ENCODE data around the gene CACNA2D4. TPM values are rescaled to one million over a fixed set of nuclear protein-coding genes. Genes with fewer than 3 reads are reported as not detected.

CACNA2D4 gene
- total RNA-seq, 1 donor from 2014 or later: 1.2 TPM

DNA sequence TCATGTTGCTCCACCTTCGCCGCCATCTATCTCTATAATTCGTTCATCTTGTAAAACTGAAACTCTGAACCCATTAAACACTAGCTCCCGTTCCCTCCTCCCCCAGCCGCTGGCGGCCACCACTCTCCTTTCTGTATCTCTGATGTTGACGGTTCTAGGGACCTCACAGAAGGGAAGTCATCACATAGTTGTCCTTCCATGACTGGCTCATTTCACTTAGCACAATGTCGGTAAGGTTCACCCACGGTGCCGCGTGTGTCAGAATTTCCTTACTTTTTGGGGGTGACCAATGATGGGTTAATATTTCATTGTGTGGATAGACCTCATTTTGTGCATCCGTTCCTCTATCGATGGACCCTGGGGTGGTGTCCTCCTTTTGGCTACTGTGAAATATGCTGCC is 2.0 kb upstream of the CACNA2D4 start:
- Histone ChIP-seq H3K4me3 (no peak overlapping the region), H3K9me3 (replicated peaks) (no peaks in the 10 kb centered on the region), H3K36me3 (no peaks in the 10 kb centered on the region), H3K27me3 (ENCODE audit: low read depth) (peaks cover 7% of the 10 kb centered on the region), H3K27ac (replicated peaks) (no peak overlapping the region), H3K4me1 (peaks cover 27% of the 10 kb centered on the region)
- no peak for TF ChIP-seq CTCF (IDR thresholded peaks at IDR 0.05; ENCODE audit: borderline replicate concordance)
- DNase-seq: no peak
- intact Hi-C loops (cut with micrococcal nuclease): no loop called here

GRCh38 chr12:1919763-1920162 is 1.3 kb upstream of the CACNA2D4 start:
- Histone ChIP-seq H3K27me3 (ENCODE audit: low read depth) (peaks cover 3% of the 10 kb centered on the region), H3K4me3 (no peak overlapping the region), H3K9me3 (replicated peaks) (no peaks in the 10 kb centered on the region), H3K27ac (replicated peaks) (no peak overlapping the region), H3K36me3 (no peaks in the 10 kb centered on the region), H3K4me1 (peaks cover 20% of the 10 kb centered on the region)
- DNase-seq: no peak
- intact Hi-C loops (cut with micrococcal nuclease): no loop called here
- TF ChIP-seq CTCF (IDR thresholded peaks at IDR 0.05; ENCODE audit: borderline replicate concordance): no peak

DNA sequence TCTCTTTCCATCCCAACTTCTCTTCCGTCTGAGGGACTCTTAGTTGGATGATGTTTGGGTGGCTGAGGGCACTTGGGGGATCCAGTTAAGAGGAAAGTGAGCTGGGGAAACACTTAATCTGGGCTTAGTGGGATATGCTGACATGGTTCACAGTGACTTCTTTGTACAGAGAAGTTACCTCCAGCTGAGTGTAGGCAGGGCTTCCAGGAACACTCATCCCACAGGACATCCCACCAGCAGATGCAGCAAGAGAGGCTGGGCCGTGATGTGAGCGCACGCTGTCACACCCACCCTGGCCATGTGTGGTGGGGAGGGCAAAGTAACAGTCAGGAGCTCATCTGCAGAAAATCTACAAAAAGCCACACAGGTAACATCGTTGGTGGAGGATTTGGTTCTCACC is 832 bp upstream of the CACNA2D4 start:
- Histone ChIP-seq H3K27me3 (ENCODE audit: low read depth) (peaks cover 3% of the 10 kb centered on the region), H3K4me1 (peaks cover 18% of the 10 kb centered on the region), H3K27ac (replicated peaks) (no peak overlapping the region), H3K4me3 (no peak overlapping the region), H3K36me3 (no peaks in the 10 kb centered on the region), H3K9me3 (replicated peaks) (no peaks in the 10 kb centered on the region)
- intact Hi-C loops (cut with micrococcal nuclease): no loop called here
- DNase-seq: no peak
- TF ChIP-seq CTCF (IDR thresholded peaks at IDR 0.05; ENCODE audit: borderline replicate concordance): no peak

GRCh38 chr12:1918884-1919236 is 408 bp upstream of the CACNA2D4 start:
- no peak for DNase-seq
- H3K4me1 ChIP-seq: peaks cover 16% of the 10 kb centered on the region
- no peak overlapping the region for H3K27ac ChIP-seq (replicated peaks)
- H3K36me3 ChIP-seq: no peaks in the 10 kb centered on the region
- H3K27me3 ChIP-seq (ENCODE audit: low read depth): peaks cover 3% of the 10 kb centered on the region
- intact Hi-C loops (cut with micrococcal nuclease): no loop called here
- TF ChIP-seq CTCF (IDR thresholded peaks at IDR 0.05; ENCODE audit: borderline replicate concordance): no peak
- H3K4me3 ChIP-seq: peak overlapping the region; percentile 36
- no peaks in the 10 kb centered on the region for H3K9me3 ChIP-seq (replicated peaks)

DNA sequence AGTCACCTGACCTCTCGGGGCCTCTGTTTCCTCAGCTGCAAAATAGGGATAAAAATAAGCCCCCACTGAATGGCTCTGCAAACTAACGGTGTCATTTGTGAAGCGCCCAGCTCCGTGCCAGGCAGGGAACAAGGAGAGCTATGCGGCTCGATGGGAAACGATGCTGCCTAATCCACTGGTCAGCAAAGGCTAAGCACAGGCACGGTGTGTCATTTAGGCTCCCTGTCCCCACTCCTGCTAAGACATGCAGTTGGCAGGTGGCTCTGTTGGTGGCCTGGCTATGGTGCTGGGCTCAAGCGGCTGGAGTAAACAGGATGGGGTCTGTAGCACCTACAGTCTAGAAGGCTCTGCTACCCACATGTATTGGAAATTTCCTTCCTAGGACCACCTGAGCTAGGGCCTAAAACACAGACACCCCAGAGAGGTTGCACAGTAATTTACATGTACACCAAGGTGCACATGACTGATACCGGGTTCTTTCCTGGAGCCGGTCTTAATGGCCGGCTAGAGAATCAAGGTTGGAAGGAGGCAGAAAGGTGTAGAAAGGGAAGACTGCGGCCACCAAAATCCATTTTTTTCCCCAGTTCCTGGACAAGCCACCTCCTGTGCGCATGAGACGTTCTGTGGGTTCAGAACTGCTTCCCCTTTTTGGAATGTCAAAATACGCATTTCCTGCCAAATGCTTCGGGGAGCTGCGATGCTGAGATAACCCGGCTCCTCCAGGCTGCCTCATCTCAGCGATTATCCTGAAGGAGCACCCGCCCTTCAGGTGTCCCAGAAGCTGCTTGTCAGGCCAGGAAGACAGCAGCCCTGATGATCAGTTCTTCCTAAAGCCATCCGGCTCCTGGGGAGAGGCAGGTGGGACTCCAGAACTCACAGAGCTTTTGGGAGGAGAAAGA is 1.0 kb downstream of the CACNA2D4 start:
- intact Hi-C loops (cut with micrococcal nuclease): no loop called here

More for the DNA sequence above, 1.0 kb downstream of the CACNA2D4 start:
- no peak for TF ChIP-seq CTCF (IDR thresholded peaks at IDR 0.05; ENCODE audit: borderline replicate concordance)
- Histone ChIP-seq H3K27ac (replicated peaks) (peak overlapping the region; percentile 15), H3K9me3 (replicated peaks) (no peaks in the 10 kb centered on the region), H3K36me3 (no peaks in the 10 kb centered on the region), H3K27me3 (ENCODE audit: low read depth) (peaks cover 9% of the 10 kb centered on the region), H3K4me1 (peaks cover 16% of the 10 kb centered on the region), H3K4me3 (peak overlapping the region; percentile 36)
- DNase-seq: no peak
